ENCODE data around the gene GTF2H4. TPM values are rescaled to one million over a fixed set of nuclear protein-coding genes. Genes with fewer than 3 reads are reported as not detected.

Gene GTF2H4
- total and polyA plus RNA-seq, 2 of the 8 experiments (the other 6 are each of a cell fraction or from before 2014, with no cell fraction given) = 42.3 to 53.4 TPM

DNA sequence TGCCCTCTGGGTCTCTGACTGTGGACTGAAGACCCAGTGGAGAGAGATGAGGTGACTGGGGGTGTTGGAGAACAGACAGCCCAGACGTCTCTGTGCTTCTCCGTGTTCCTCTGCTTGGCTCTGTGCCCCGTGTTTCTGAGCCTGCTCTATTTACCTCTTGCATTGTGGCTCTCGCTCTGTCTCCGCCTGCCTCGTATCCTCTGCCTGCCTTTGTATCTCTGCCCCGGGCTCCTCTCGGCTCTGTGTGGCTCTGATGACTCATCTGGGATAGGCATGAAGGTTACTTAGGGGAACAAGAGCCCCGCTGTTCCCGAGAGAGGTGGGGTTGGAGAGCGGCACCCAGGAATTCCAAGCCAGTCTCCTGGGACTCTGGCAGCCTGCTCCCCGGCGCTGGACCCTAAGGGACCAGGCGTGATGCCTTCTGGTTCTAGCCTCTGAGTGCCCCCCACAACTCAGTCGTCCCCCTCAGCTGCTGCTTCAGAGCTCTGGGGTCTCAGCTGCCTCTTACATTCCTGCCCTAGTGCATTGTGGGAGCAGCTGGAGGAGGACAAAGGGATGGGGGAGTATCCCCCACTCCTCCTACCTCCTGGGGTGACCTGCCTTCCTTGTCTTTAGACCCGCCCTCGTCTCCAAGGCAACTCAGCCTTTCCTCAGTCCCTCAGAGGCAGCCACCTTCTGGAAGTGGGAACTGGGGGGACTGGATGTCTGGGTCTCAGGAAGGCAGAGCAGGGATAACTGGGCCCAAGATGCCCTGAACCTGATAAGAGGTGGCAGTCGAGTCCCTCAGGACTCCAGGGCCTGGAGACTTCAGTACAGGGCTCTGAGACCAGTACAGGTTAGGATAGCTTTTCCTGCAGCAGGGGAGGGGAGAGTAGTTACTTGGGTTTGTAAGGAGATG is 21.8 kb upstream of the GTF2H4 start:
- peaks cover 21% of the 10 kb centered on the region for H3K79me1 ChIP-seq (ENCODE audit: low read depth, low read length)
- H2AFZ ChIP-seq (ENCODE audit: low read length) = no peak overlapping the region
- H3K27ac ChIP-seq (ENCODE audit: low read depth, low read length) = peak overlapping the region; percentile 86
- H3K23ac ChIP-seq (ENCODE audit: insufficient read length) = no peak overlapping the region
- H3K79me2 ChIP-seq (ENCODE audit: control insufficient read depth in 1 of 2, insufficient read depth in 2 of 2, low read length in 2 of 2) = peaks cover 9 to 84% of the 10 kb centered on the region in 2 experiments
- H2BK120ac ChIP-seq (replicated peaks; ENCODE audit: low read depth, low read length) = no peak overlapping the region
- 0 out of 2 replicates have a peak overlapping the region, but pooled peaks have one; percentile 97 for H2BK15ac ChIP-seq (ENCODE audit: low read length)
- FAIRE-seq (peak; percentile 48), DNase-seq (ENCODE audit: low read depth in 1 of 2, low spot score in 2 of 2) (peak; percentile 87 to 91)
- peaks cover 6 to 46% (median 31%) of the 10 kb centered on the region in 4 experiments for H3K4me1 ChIP-seq (replicated peaks in 1 of 4; ENCODE audit: control insufficient read depth in 3 of 4, insufficient read depth in 4 of 4, low read length in 3 of 4)
- H4K91ac ChIP-seq (replicated peaks; ENCODE audit: insufficient read length, low read length) = peak overlapping the region; percentile 82
- H3K56ac ChIP-seq (replicated peaks; ENCODE audit: insufficient read length, low read depth, low read length) = peak overlapping the region; percentile 52
- H4K5ac ChIP-seq (ENCODE audit: insufficient read length, low read depth, low read length) = peak overlapping the region; percentile 48
- H3K36me3 ChIP-seq (ENCODE audit: control insufficient read depth in 2 of 4, insufficient read depth in 4 of 4, low read length in 3 of 4) = peaks cover 17 to 28% (median 22%) of the 10 kb centered on the region in 4 experiments
- H2BK12ac ChIP-seq (ENCODE audit: low read depth, low read length) = peak overlapping the region; percentile 21; the same call in 1 of the 2 replicates
- peak overlapping the region; percentile 13; the same call in 1 of the 2 replicates for H2AK5ac ChIP-seq (ENCODE audit: low read depth, low read length)
- peak overlapping the region; percentile 99 for H3K18ac ChIP-seq (ENCODE audit: extremely low read depth, low read length)
- no peaks in the 10 kb centered on the region for H3K27me3 ChIP-seq (replicated peaks in 1 of 4; ENCODE audit: control insufficient read depth in 3 of 4, extremely low read depth in 1 of 4, insufficient read depth in 3 of 4, low read length in 3 of 4)
- ChIA-PET POLR2A (ENCODE audit: partially characterized antibody) (interaction anchor here (0.6 to 19.5 kb wide), 15 partner anchors 8 to 956 kb away, joined by 3 to 452 read pairs (median 3); partner anchors contain the start of genes FLOT1, GTF2H4, IER3 and VARS2), CTCF (ENCODE audit: partially characterized antibody) (interaction anchor here (0.6 to 29.0 kb wide), 9 partner anchors 10 to 193 kb away, joined by 3 to 610 read pairs (median 6); partner anchors contain the start of genes MUCL3 and VARS2)
- peaks cover 2 to 24% of the 10 kb centered on the region in 2 experiments for H4K20me1 ChIP-seq (replicated peaks in 1 of 2; ENCODE audit: control insufficient read depth in 1 of 2, insufficient read depth in 2 of 2, low read length in 2 of 2)
- H4K8ac ChIP-seq (ENCODE audit: extremely low read depth, insufficient read depth, low read length) = no peak overlapping the region
- 3% methylated on average over 18 of the region's 18 CpGs; no CpG with 5 or more reads in 1 of the 2 experiments for WGBS, 2 experiments (ENCODE audit: extremely low coverage in 1 of 2, insufficient coverage in 1 of 2, insufficient read length in 1 of 2, insufficient replicate concordance in 2 of 2, low coverage in 1 of 2, low lambda C conversion rate in 2 of 2, missing lambda C conversion rate in 1 of 2)
- H3K9me3 ChIP-seq (ENCODE audit: insufficient read depth in 2 of 2, low read depth in 1 of 2, low read length in 1 of 2) = no peaks in the 10 kb centered on the region
- peak overlapping the region in 3 of 4 experiments; percentile 65 to 76 (median 73); a peak in 6 of 7 replicates for H3K9ac ChIP-seq (replicated peaks in 1 of 4; ENCODE audit: extremely low read depth in 1 of 4, low read depth in 3 of 4, low read length in 3 of 4)
- H2BK20ac ChIP-seq (ENCODE audit: low read length) = peak overlapping the region; percentile 23; the same call in 1 of the 2 replicates
- peak overlapping the region; percentile 79 for H3K4ac ChIP-seq (replicated peaks; ENCODE audit: insufficient read length, low read depth, low read length)
- H3K4me3 ChIP-seq (ENCODE audit: extremely low read depth in 1 of 4, insufficient read depth in 2 of 4, low read depth in 3 of 4, low read length in 4 of 4) = peak overlapping the region; percentile 51 to 86 (median 61)
- H2BK5ac ChIP-seq (ENCODE audit: low read depth, low read length) = peak overlapping the region; percentile 94
- peaks cover 32% of the 10 kb centered on the region for H3K23me2 ChIP-seq (ENCODE audit: low read depth, low read length)
- peak overlapping the region; percentile 90 to 92 for H3K4me2 ChIP-seq (ENCODE audit: insufficient read depth in 1 of 2, low read depth in 2 of 2, low read length in 2 of 2)
- no peak overlapping the region for H3K14ac ChIP-seq (ENCODE audit: insufficient read length)
- no peak; the same call in 1 of the 2 replicates for TF ChIP-seq CREB1 (IDR thresholded peaks at IDR 0.05)
- peak; percentile 68 for TF ChIP-seq SAP30 (IDR thresholded peaks at IDR 0.05; ENCODE audit: insufficient read depth, insufficient replicate concordance, low read length)
- 0 out of 2 replicates have a peak, but pooled peaks have one; percentile 38 for TF ChIP-seq PHF8 (conservative IDR thresholded peaks at IDR 0.05; ENCODE audit: low read depth, low read length)
- TF ChIP-seq BACH1 (IDR thresholded peaks at IDR 0.05; ENCODE audit: low read length) = 0 out of 2 replicates have a peak, but pooled peaks have one; percentile 26
- peak; percentile 63; the same call in 1 of the 2 replicates for TF ChIP-seq RBBP5 (IDR thresholded peaks at IDR 0.05; ENCODE audit: borderline replicate concordance, low read depth, low read length)
- TF ChIP-seq YY1 (IDR thresholded peaks at IDR 0.05; ENCODE audit: low read depth, low read length) = no peak
- no peak for TF ChIP-seq HDAC6 (IDR thresholded peaks at IDR 0.05; ENCODE audit: low read depth, low read length)
- peak; percentile 94 for TF ChIP-seq JUND (IDR thresholded peaks at IDR 0.05; ENCODE audit: low read length)
- no peak for TF ChIP-seq MAFK (IDR thresholded peaks at IDR 0.05; ENCODE audit: low read depth, low read length)
- TF ChIP-seq TAF1 (IDR thresholded peaks at IDR 0.05; ENCODE audit: low read depth, low read length) = peak; percentile 62
- TF ChIP-seq TAF7 (optimal IDR thresholded peaks at IDR 0.05; ENCODE audit: borderline replicate concordance, low read depth, low read length) = peak; percentile 20

Data from H1 (cell line).